ENCODE results near the gene TSGA10IP. TPM values are rescaled to one million over a fixed set of nuclear protein-coding genes. Genes with fewer than 3 reads are reported as not detected.
A peak's percentile ranks its signal among the peaks of the same experiment; 100 is the strongest.

The TSGA10IP gene
- total and polyA plus RNA-seq, 2 donors (not counting 1 experiment from before 2014, with no cell fraction given) = not detected

- H2AFZ ChIP-seq (ENCODE audit: insufficient read depth, low read depth, low read length, poor library complexity, severe bottlenecking) = no peak overlapping the region
- Mint-ChIP-seq H3K4me1 (peaks cover 11% of the 10 kb centered on the region), H3K9me3 (ENCODE audit: insufficient read depth) (no peaks in the 10 kb centered on the region), H3K27ac (no peak overlapping the region), H3K4me3 (no peak overlapping the region), H3K27me3 (peaks cover 8% of the 10 kb centered on the region)
- no peak for DNase-seq
- peaks cover 22% of the 10 kb centered on the region for H3K79me2 ChIP-seq (ENCODE audit: control insufficient read depth, insufficient read depth, low read length)
- peaks cover 15 to 19% of the 10 kb centered on the region in 2 donors for H3K4me1 ChIP-seq (ENCODE audit: control insufficient read depth in 2 of 2, insufficient read depth in 2 of 2, low read length in 2 of 2)
- no peak overlapping the region for H3K9ac ChIP-seq (ENCODE audit: low read length)
- H4K20me1 ChIP-seq (ENCODE audit: control insufficient read depth, insufficient read depth, low read length, poor library complexity, severe bottlenecking) = peaks cover 23% of the 10 kb centered on the region
- ATAC-seq (ENCODE audit: low read depth) = no peak
- H3K27me3 ChIP-seq (replicated peaks in 1 of 4; ENCODE audit: control extremely low read depth in 1 of 4, control insufficient read depth in 3 of 4, insufficient read depth in 4 of 4, low read length in 3 of 4) = peaks cover 0 to 19% (median 10%) of the 10 kb centered on the region in 4 experiments
- CTCF ChIA-PET = interaction anchor here (1.1 to 1.9 kb wide), 4 partner anchors 15 to 148 kb away, joined by 3 to 6 read pairs (median 4); partner anchors contain the start of gene MUS81
- POLR2A ChIA-PET = no interaction called here
- H3K4me3 ChIP-seq (ENCODE audit: control extremely low read depth in 1 of 5, extremely low read depth in 1 of 5, insufficient read depth in 1 of 5, low read depth in 2 of 5, low read length in 4 of 5) = no peak overlapping the region
- no peak for TF ChIP-seq EZH2 (IDR thresholded peaks at IDR 0.05; ENCODE audit: borderline replicate concordance, insufficient read depth, low read depth, low read length, poor library complexity, severe bottlenecking)
- TF ChIP-seq CTCF (IDR thresholded peaks at IDR 0.05) = no peak
- no peak overlapping the region for H3K4me2 ChIP-seq (replicated peaks; ENCODE audit: low read depth, low read length, poor library complexity, severe bottlenecking)
- H3K27ac ChIP-seq (ENCODE audit: low read length in 2 of 2) = no peak overlapping the region
- peaks cover 0 to 23% of the 10 kb centered on the region in 2 experiments for H3K36me3 ChIP-seq (replicated peaks in 1 of 2; ENCODE audit: control extremely low read depth in 1 of 2, control insufficient read depth in 1 of 2, extremely low read depth in 1 of 2, insufficient read depth in 2 of 2, low read length in 1 of 2)
- WGBS (ENCODE audit: insufficient coverage) = no CpG with 5 or more reads among the region's 2 CpGs
- peaks cover 0 to 9% (median 0%) of the 10 kb centered on the region in 3 donors for H3K9me3 ChIP-seq (ENCODE audit: control extremely low read depth in 1 of 3, control insufficient read depth in 2 of 3, insufficient read depth in 1 of 3, low read length in 2 of 3)
- intact Hi-C loops (cut with micrococcal nuclease) = no loop called here
Measured at GRCh38 chr11:66008095-66008467, 62.8 kb downstream of the TSGA10IP start.

DNA sequence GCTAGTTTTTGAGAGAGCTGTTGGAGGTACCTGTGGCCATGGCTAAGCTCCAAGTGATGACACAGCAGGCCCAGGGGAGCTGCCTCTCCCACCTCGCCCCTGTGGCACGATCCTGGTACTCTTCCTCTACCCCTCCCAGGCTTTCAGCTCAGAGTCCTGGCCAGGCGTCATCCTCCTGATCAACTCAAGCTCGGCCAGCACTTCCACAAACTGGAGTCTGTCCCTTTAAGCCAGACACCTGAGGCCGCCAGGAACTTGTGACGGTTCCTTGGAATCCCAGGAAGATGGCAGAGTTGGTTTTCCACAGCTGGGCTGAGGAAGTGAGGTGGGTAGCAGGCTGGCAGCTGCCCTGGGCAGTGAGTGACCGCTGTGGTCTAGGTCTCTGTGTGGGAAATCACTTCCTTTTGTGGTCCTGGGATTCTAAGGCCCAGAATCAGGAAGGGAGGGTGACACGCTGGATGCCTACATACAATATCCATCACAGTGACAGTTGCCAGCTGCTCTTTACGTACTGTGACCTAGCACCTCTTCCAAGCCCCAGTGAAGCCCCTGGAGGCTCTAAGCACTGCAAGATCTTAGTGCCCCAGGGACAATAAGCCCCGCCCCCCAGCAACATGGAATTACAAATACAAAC is 63.3 kb downstream of the TSGA10IP start:
- Histone ChIP-seq H4K20me1 (ENCODE audit: control insufficient read depth, insufficient read depth, low read length, poor library complexity, severe bottlenecking) (peaks cover 18% of the 10 kb centered on the region), H3K27ac (ENCODE audit: low read length in 2 of 2) (no peak overlapping the region), H3K4me2 (replicated peaks; ENCODE audit: low read depth, low read length, poor library complexity, severe bottlenecking) (no peak overlapping the region), H3K4me3 (ENCODE audit: control extremely low read depth in 1 of 5, extremely low read depth in 1 of 5, insufficient read depth in 1 of 5, low read depth in 2 of 5, low read length in 4 of 5) (no peak overlapping the region), H3K79me2 (ENCODE audit: control insufficient read depth, insufficient read depth, low read length) (peaks cover 20% of the 10 kb centered on the region), H3K27me3 (replicated peaks in 1 of 4; ENCODE audit: control extremely low read depth in 1 of 4, control insufficient read depth in 3 of 4, insufficient read depth in 4 of 4, low read length in 3 of 4) (peaks cover 0 to 24% (median 12%) of the 10 kb centered on the region in 4 experiments), H3K36me3 (replicated peaks in 1 of 2; ENCODE audit: control extremely low read depth in 1 of 2, control insufficient read depth in 1 of 2, extremely low read depth in 1 of 2, insufficient read depth in 2 of 2, low read length in 1 of 2) (peaks cover 0 to 19% of the 10 kb centered on the region in 2 experiments), H2AFZ (ENCODE audit: insufficient read depth, low read depth, low read length, poor library complexity, severe bottlenecking) (no peak overlapping the region), H3K4me1 (ENCODE audit: control insufficient read depth in 2 of 2, insufficient read depth in 2 of 2, low read length in 2 of 2) (peaks cover 11 to 14% of the 10 kb centered on the region in 2 donors), H3K9me3 (ENCODE audit: control extremely low read depth in 1 of 3, control insufficient read depth in 2 of 3, insufficient read depth in 1 of 3, low read length in 2 of 3) (peaks cover 0 to 12% (median 0%) of the 10 kb centered on the region in 3 donors), H3K9ac (ENCODE audit: low read length) (no peak overlapping the region)
- 62% methylated on average over 9 of the region's 10 CpGs for WGBS (ENCODE audit: insufficient coverage)
- ChIA-PET CTCF (interaction anchor here (0.7 to 1.9 kb wide), 7 partner anchors 14 to 149 kb away, joined by 3 to 6 read pairs (median 3); partner anchors contain the start of gene MUS81), POLR2A (interaction anchor here (0.7 kb wide), 1 partner anchor 27 kb away, joined by 3 read pairs; no protein-coding TSS in a partner anchor)
- intact Hi-C loops (cut with micrococcal nuclease) = no loop called here
- TF ChIP-seq CTCF (IDR thresholded peaks at IDR 0.05) (no peak), EZH2 (IDR thresholded peaks at IDR 0.05; ENCODE audit: borderline replicate concordance, insufficient read depth, low read depth, low read length, poor library complexity, severe bottlenecking) (no peak)
- Mint-ChIP-seq H3K27ac (no peak overlapping the region), H3K27me3 (peaks cover 8% of the 10 kb centered on the region), H3K9me3 (ENCODE audit: insufficient read depth) (no peaks in the 10 kb centered on the region), H3K4me1 (peaks cover 6% of the 10 kb centered on the region), H3K4me3 (no peak overlapping the region)
- ATAC-seq (ENCODE audit: low read depth) = no peak
- peak; percentile 12 for DNase-seq

Data from B cell (primary cell).